PC-3 (cell line): ENCODE data around the gene CASK. TPM values are rescaled to one million over a fixed set of nuclear protein-coding genes. Genes with fewer than 3 reads are reported as not detected.

Experiments used
- ATAC-seq: fragments of 200-7000 bp; cut with Tn5 transposase; 2 replicates; pipeline ENCODE4 v1.9.1; 2020; ENCODE audit warnings: mild to moderate bottlenecking, moderate library complexity
- BruUV-seq: library from RNA; stranded (reverse); fragments of 400-500 nt; replicated peaks from 2 replicates; lab custom pipeline; 2021; lab: Mats Ljungman, UMichigan
- CTCF ChIA-PET: fragments of 300-600 bp; sonication (Branson Sonifier 250); formaldehyde crosslinking; loops from one replicate; lab custom pipeline; 2022; ENCODE audit warnings: antibody characterized with exemption; lab: Charles Lee
- POLR2A ChIA-PET: fragments of 300-600 bp; sonication (Branson Sonifier 250); formaldehyde crosslinking; loops from one replicate; lab custom pipeline; 2022; ENCODE audit warnings: antibody characterized with exemption; ENCODE audit not compliant: unreplicated experiment; lab: Charles Lee
- DNase-seq: peaks from one replicate; pipeline ENCODE4 v3.0.0-alpha.2; 2015
- H2AFZ ChIP-seq: fragments of 300-600 bp; sonication (generic); 2 replicates; pipeline ENCODE4 v1.6.0; 2016; ENCODE audit warnings: antibody characterized with exemption, low read length
- H3F3A ChIP-seq: fragments of 300-600 bp; sonication (generic); one replicate; pipeline ENCODE4 v1.6.0; 2017; ENCODE audit warnings: antibody characterized with exemption, low read length, control low read depth, mild to moderate bottlenecking; ENCODE audit not compliant: unreplicated experiment
- H3K27ac ChIP-seq: fragments of 300-600 bp; sonication (generic); 2 replicates; pipeline ENCODE4 v1.5.1; 2016; ENCODE audit warnings: mild to moderate bottlenecking, low read length
- H3K27me3 ChIP-seq: fragments of 300-600 bp; sonication (generic); 2 replicates; pipeline ENCODE4 v1.6.1; 2016; ENCODE audit warnings: low read length, mixed read lengths
- H3K36me3 ChIP-seq: fragments of 300-600 bp; sonication (generic); 2 replicates; pipeline ENCODE4 v1.6.1; 2016; ENCODE audit warnings: low read depth, mixed run types, low read length, mixed read lengths
- H3K4me1 ChIP-seq: fragments of 300-600 bp; sonication (generic); 2 replicates; pipeline ENCODE4 v1.5.1; 2016; ENCODE audit warnings: low read length; ENCODE audit not compliant: insufficient read depth
- H3K4me2 ChIP-seq: fragments of 300-600 bp; sonication (generic); 2 replicates; pipeline ENCODE4 v1.6.0; 2016; ENCODE audit warnings: low read length
- H3K4me3 ChIP-seq: fragments of 300-600 bp; sonication (generic); 2 replicates; pipeline ENCODE4 v1.5.1; 2016; ENCODE audit warnings: mild to moderate bottlenecking, low read length, mixed read lengths
- H3K79me2 ChIP-seq: fragments of 300-600 bp; sonication (generic); 2 replicates; pipeline ENCODE4 v1.6.1; 2017; ENCODE audit warnings: low read length, mixed read lengths
- H3K9ac ChIP-seq: fragments of 300-600 bp; sonication (generic); 2 replicates; pipeline ENCODE4 v1.6.0; 2016; ENCODE audit warnings: mild to moderate bottlenecking, low read length
- H3K9me2 ChIP-seq: fragments of 300-600 bp; sonication (generic); replicated peaks from 2 replicates; pipeline ENCODE4 v1.6.1; 2016; ENCODE audit warnings: mixed run types, low read length, mixed read lengths
- H3K9me3 ChIP-seq: fragments of 300-600 bp; sonication (generic); 2 replicates; pipeline ENCODE4 v1.6.1; 2016; ENCODE audit warnings: low read length, mixed read lengths
- H4K20me1 ChIP-seq: fragments of 300-600 bp; sonication (generic); 2 replicates; pipeline ENCODE4 v1.6.1; 2016; ENCODE audit warnings: low read length, mixed read lengths
- EZH2 ChIP-seq: fragments of 300-600 bp; sonication (generic); IDR thresholded peaks from one replicate; pipeline ENCODE4 v1.6.1; 2017; ENCODE audit warnings: antibody characterized with exemption, mild to moderate bottlenecking, low read length; ENCODE audit not compliant: unreplicated experiment
- EZH2phosphoT487 ChIP-seq: fragments of 300-600 bp; sonication (generic); IDR thresholded peaks from 2 replicates; pipeline ENCODE4 v1.6.1; 2018; ENCODE audit warnings: mild to moderate bottlenecking, antibody characterized with exemption, low read length, borderline replicate concordance
- intact Hi-C: fragments of 100-400 bp; cut with micrococcal nuclease; formaldehyde crosslinking; loops from 2 replicates; pipeline ENCODE4 v1.9.0; 2023
- total RNA-seq: library from RNA; depleted of rRNA; stranded (reverse); fragments of >200 nt; gene quantifications from 2 replicates; pipeline ENCODE4 v1.2.3, GENCODE V29; 2014
- TF ChIP-seq, protein P1 (sequence below): fragments of 300-600 bp; sonication (generic); conservative IDR thresholded peaks from 2 replicates; pipeline ENCODE4 v1.5.1; 2017; ENCODE audit warnings: antibody characterized with exemption, low read depth, mild to moderate bottlenecking, low read length

CASK gene
- total RNA-seq, 1 experiment from 2014 or later: 21.4 TPM

GRCh38 chrX:41499984-41500383 lies 423.4 kb downstream of the CASK start:
- H3K36me3 ChIP-seq: no peaks in the 10 kb centered on the region
- DNase-seq (no peak), ATAC-seq (no peak)
- no peak overlapping the region for H2AFZ ChIP-seq
- H4K20me1 ChIP-seq: no peaks in the 10 kb centered on the region
- TF ChIP-seq EZH2phosphoT487 (no peak), EZH2 (no peak)
- TF ChIP-seq, protein P1, sequence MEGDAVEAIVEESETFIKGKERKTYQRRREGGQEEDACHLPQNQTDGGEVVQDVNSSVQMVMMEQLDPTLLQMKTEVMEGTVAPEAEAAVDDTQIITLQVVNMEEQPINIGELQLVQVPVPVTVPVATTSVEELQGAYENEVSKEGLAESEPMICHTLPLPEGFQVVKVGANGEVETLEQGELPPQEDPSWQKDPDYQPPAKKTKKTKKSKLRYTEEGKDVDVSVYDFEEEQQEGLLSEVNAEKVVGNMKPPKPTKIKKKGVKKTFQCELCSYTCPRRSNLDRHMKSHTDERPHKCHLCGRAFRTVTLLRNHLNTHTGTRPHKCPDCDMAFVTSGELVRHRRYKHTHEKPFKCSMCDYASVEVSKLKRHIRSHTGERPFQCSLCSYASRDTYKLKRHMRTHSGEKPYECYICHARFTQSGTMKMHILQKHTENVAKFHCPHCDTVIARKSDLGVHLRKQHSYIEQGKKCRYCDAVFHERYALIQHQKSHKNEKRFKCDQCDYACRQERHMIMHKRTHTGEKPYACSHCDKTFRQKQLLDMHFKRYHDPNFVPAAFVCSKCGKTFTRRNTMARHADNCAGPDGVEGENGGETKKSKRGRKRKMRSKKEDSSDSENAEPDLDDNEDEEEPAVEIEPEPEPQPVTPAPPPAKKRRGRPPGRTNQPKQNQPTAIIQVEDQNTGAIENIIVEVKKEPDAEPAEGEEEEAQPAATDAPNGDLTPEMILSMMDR: no peak
- H3K4me3 ChIP-seq: no peak overlapping the region
- H3K27ac ChIP-seq: no peak overlapping the region
- ChIA-PET POLR2A (no interaction called here), CTCF (no interaction called here)
- H3F3A ChIP-seq: no peaks in the 10 kb centered on the region
- H3K9me3 ChIP-seq: no peaks in the 10 kb centered on the region
- H3K9ac ChIP-seq: no peak overlapping the region
- BruUV-seq: no TSS peak
- H3K4me1 ChIP-seq: no peaks in the 10 kb centered on the region
- no peaks in the 10 kb centered on the region for H3K9me2 ChIP-seq
- H3K4me2 ChIP-seq: no peak overlapping the region
- no peaks in the 10 kb centered on the region for H3K27me3 ChIP-seq
- H3K79me2 ChIP-seq: no peaks in the 10 kb centered on the region
- intact Hi-C loops: loop anchor here (10.0 kb wide), 1 partner anchor 55 kb away; the partner anchor contains the start of gene NYX

DNA sequence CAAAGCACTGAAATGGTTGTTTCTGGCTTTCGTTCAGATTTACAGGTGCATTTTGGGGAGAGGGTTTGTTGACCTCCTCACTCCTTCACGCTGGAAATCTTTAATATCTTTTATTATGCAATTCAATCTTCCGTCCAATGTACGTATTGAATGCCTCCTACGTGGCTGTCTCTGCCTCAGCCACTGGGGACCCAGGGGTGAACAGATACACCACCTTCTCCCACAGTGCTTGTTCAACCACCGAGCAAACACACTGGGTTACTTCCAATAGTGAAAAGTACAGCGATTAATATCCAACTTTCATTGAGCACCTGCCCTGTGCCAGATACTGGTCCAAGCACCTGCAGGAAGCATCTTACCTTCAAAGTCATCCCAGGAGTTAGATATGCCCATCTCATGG lies 424.2 kb downstream of the CASK start:
- Histone ChIP-seq H2AFZ (no peak overlapping the region), H4K20me1 (no peaks in the 10 kb centered on the region), H3F3A (no peaks in the 10 kb centered on the region), H3K36me3 (no peaks in the 10 kb centered on the region), H3K9ac (no peak overlapping the region), H3K27ac (no peak overlapping the region), H3K9me3 (no peaks in the 10 kb centered on the region), H3K4me1 (no peaks in the 10 kb centered on the region), H3K9me2 (no peaks in the 10 kb centered on the region), H3K79me2 (no peaks in the 10 kb centered on the region), H3K4me3 (no peak overlapping the region), H3K27me3 (no peaks in the 10 kb centered on the region), H3K4me2 (no peak overlapping the region)
- no TSS peak for BruUV-seq
- DNase-seq (no peak), ATAC-seq (no peak)
- TF ChIP-seq EZH2phosphoT487 (no peak), EZH2 (no peak)
- TF ChIP-seq, protein P1: no peak
- ChIA-PET CTCF (no interaction called here), POLR2A (no interaction called here)
- intact Hi-C loops: loop anchor here (10.0 kb wide), 1 partner anchor 54 kb away; the partner anchor contains the start of gene NYX

DNA sequence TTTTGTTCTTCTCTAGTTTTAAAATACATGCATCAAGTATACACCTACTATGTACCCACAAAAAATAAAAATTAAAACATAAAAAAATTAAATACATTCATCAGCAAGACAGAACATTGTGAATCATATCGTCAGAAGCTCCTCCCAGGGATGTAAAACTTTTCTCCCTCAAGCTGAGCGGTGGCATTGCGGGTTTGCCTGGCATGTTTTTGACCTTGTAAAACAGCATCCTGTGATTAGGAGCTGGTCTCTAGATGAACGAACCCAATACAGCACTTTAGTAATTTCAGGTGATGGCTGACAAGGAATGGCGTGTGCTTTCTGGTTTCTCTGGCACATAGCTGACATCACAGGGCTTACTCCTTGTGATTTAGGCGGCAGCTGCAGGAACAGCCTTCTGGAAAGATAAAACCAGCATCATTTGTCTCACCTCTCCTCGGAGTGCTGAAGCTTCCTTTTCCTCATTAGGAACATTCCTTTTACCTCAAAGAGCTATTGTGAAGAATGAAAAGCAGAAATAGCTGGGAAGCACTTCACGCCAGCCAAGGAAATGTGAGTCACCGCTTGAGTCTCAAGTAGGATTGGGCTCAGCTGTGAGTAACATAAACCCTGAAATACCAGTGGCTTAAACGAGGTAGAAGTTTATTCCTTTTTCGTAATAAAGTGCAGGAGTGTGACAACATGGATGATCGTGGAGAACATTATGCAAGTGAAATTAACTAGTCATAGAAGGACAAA lies 431.9 kb downstream of the CASK start:
- H3K36me3 ChIP-seq: no peaks in the 10 kb centered on the region
- H3K27ac ChIP-seq: peak overlapping the region; percentile 76
- BruUV-seq: no TSS peak
- H2AFZ ChIP-seq: peak overlapping the region; percentile 82
- POLR2A ChIA-PET: interaction anchor here (0.5 to 1.0 kb wide), 2 partner anchors 158 to 270 kb away, joined by 3 to 4 read pairs; partner anchors contain the start of gene DDX3X
- H4K20me1 ChIP-seq: no peaks in the 10 kb centered on the region
- CTCF ChIA-PET: interaction anchor here (0.7 kb wide), 1 partner anchor 49 kb away, joined by 5 read pairs; no protein-coding TSS in a partner anchor
- H3K27me3 ChIP-seq: no peaks in the 10 kb centered on the region
- H3K9me3 ChIP-seq: no peaks in the 10 kb centered on the region
- TF ChIP-seq EZH2 (no peak), EZH2phosphoT487 (no peak)
- TF ChIP-seq, protein P1: no peak
- H3K4me2 ChIP-seq: peak overlapping the region; percentile 86
- no peaks in the 10 kb centered on the region for H3K9me2 ChIP-seq
- peak; percentile 76 for DNase-seq
- H3K4me3 ChIP-seq: peak overlapping the region; percentile 60; the same call in 1 of the 2 replicates
- H3K79me2 ChIP-seq: no peaks in the 10 kb centered on the region
- intact Hi-C loops: loop anchor here (10.0 kb wide), 1 partner anchor 47 kb away; the partner anchor contains the start of gene NYX
- peak; percentile 94 for ATAC-seq
- 0 out of 2 replicates have a peak overlapping the region, but pooled peaks have one; percentile 30 for H3K9ac ChIP-seq
- H3F3A ChIP-seq: no peaks in the 10 kb centered on the region
- H3K4me1 ChIP-seq: peaks cover 4% of the 10 kb centered on the region; the same call in 1 of the 2 replicates
